Panc1 (cell line): ENCODE data around the gene NARS2. TPM values are rescaled to one million over a fixed set of nuclear protein-coding genes. Genes with fewer than 3 reads are reported as not detected.

Experiments
- ATAC-seq: fragments of 200-7000 bp; cut with Tn5 transposase; 2 replicates; pipeline ENCODE4 v1.9.1; 2020; ENCODE audit warnings: mild to moderate bottlenecking, moderate library complexity
- BruUV-seq: library from RNA; stranded (reverse); fragments of 400-500 nt; replicated peaks from 2 replicates; lab custom pipeline; 2021; lab: Mats Ljungman, UMichigan
- CTCF ChIA-PET: fragments of 300-600 bp; sonication (Branson Sonifier 250); formaldehyde crosslinking; loops from one replicate; lab custom pipeline; 2022; ENCODE audit warnings: antibody characterized with exemption; lab: Charles Lee
- POLR2A ChIA-PET: fragments of 300-600 bp; sonication (Branson Sonifier 250); formaldehyde crosslinking; loops from one replicate; lab custom pipeline; 2022; ENCODE audit warnings: antibody characterized with exemption; lab: Charles Lee
- DNase-seq: peaks from one replicate; pipeline ENCODE4 v3.0.0-alpha.2; 2010; ENCODE audit warnings: low read depth, low spot score
- H3K27ac ChIP-seq: 2 replicates; pipeline ENCODE4 v1.5.1; 2011; ENCODE audit warnings: mild to moderate bottlenecking, low read length, inconsistent platforms
- H3K27me3 ChIP-seq: fragments of 200-500 bp; sonication (Bioruptor generic); 2 replicates; pipeline ENCODE4 v1.6.0; 2014; ENCODE audit warnings: low read length, inconsistent platforms; ENCODE audit not compliant: control insufficient read depth, insufficient read depth
- H3K36me3 ChIP-seq: fragments of 200-500 bp; sonication (Bioruptor generic); 2 replicates; pipeline ENCODE4 v1.5.1; 2014; ENCODE audit warnings: inconsistent platforms, mild to moderate bottlenecking, low read length, moderate library complexity; ENCODE audit not compliant: control insufficient read depth, insufficient read depth
- H3K4me1 ChIP-seq: 2 replicates; pipeline ENCODE4 v1.5.1; 2011; ENCODE audit warnings: inconsistent platforms, mild to moderate bottlenecking, low read length, moderate library complexity; ENCODE audit not compliant: control insufficient read depth, insufficient read depth
- H3K4me3 ChIP-seq, 2 experiments: 2 replicates each; pipeline ENCODE4 v1.5.1; 2011 to 2012; ENCODE audit warnings: low read depth in 2 of 2, low read length in 2 of 2, mild to moderate bottlenecking in 2 of 2, inconsistent platforms in 1 of 2, moderate library complexity in 1 of 2
- H3K9me3 ChIP-seq: fragments of 200-500 bp; sonication (Bioruptor generic); 2 replicates; pipeline ENCODE4 v1.5.1; 2014; ENCODE audit warnings: low read depth, mild to moderate bottlenecking, inconsistent platforms, low read length, moderate library complexity; ENCODE audit not compliant: control insufficient read depth, insufficient read depth
- POLR2AphosphoS5 ChIP-seq: IDR thresholded peaks from 2 replicates; pipeline ENCODE4 v1.6.1; 2012; ENCODE audit warnings: mild to moderate bottlenecking, low read depth, low read length, moderate library complexity
- SIN3A ChIP-seq: IDR thresholded peaks from 2 replicates; pipeline ENCODE4 v1.6.1; 2012; ENCODE audit warnings: low read depth, mild to moderate bottlenecking, low read length, moderate library complexity, borderline replicate concordance; ENCODE audit not compliant: insufficient read depth
- TCF7L2 ChIP-seq: IDR thresholded peaks from 2 replicates; pipeline ENCODE4 v1.6.1; 2011; ENCODE audit warnings: mild to moderate bottlenecking, low read depth, low read length, inconsistent platforms
- in situ Hi-C: cut with HindIII; loops from 2 replicates; pipeline ENCODE4 v1.10.0; 2016; ENCODE audit warnings: low sequenced_read_pairs, low pct_unique_long_range_greater_than_20kb
- intact Hi-C: fragments of 100-400 bp; cut with micrococcal nuclease; formaldehyde crosslinking; loops from one replicate; pipeline ENCODE4 v1.10.0; 2022; ENCODE audit not compliant: unreplicated experiment
- total RNA-seq: library from RNA; stranded (reverse); gene quantifications from one replicate; pipeline ENCODE4 v1.2.1, GENCODE V29; 2021; ENCODE audit not compliant: unreplicated experiment
- TF ChIP-seq, protein P1 (sequence below): fragments of 450-650 bp; IDR thresholded peaks from 2 replicates; pipeline ENCODE4 v1.5.1; 2017; ENCODE audit warnings: mild to moderate bottlenecking
- TF ChIP-seq, protein P2 (sequence below), 2 experiments: IDR thresholded peaks; 2 replicates each; pipeline ENCODE4 v1.6.1; 2011 to 2012; ENCODE audit warnings: low read depth in 2 of 2, control low read depth in 1 of 2, low read length in 1 of 2, mild to moderate bottlenecking in 1 of 2, moderate library complexity in 1 of 2; ENCODE audit not compliant: insufficient read depth in 1 of 2

NARS2 gene
- total RNA-seq, 1 experiment from 2014 or later = 29.8 TPM

DNA sequence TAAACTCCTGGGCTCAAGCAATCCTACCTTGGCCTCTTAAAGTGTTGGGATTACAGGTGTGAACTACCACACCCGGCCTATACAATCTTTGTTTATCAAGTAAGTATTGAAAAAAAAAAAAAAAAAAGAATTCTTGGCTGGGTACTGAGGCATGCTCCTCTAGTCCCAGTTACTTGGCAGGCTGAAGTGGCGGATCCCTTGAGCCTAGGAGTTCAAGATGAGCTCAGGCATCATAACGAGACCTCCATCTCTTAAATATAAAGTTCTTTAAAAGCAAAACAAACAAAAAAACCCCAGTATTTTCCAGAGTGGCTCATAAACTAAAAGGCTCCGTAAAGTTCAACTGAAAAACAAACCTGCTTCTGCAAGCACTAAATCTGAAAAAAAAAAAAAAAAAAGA, 106.7 kb downstream of the NARS2 start:
- ChIA-PET POLR2A (no interaction called here), CTCF (no interaction called here)
- Histone ChIP-seq H3K4me1 (no peaks in the 10 kb centered on the region), H3K4me3 (no peak overlapping the region), H3K36me3 (no peaks in the 10 kb centered on the region), H3K27ac (no peak overlapping the region), H3K27me3 (no peaks in the 10 kb centered on the region), H3K9me3 (no peaks in the 10 kb centered on the region)
- DNase-seq (no peak), ATAC-seq (no peak)
- no peak for TF ChIP-seq POLR2AphosphoS5
- TF ChIP-seq, protein P1, sequence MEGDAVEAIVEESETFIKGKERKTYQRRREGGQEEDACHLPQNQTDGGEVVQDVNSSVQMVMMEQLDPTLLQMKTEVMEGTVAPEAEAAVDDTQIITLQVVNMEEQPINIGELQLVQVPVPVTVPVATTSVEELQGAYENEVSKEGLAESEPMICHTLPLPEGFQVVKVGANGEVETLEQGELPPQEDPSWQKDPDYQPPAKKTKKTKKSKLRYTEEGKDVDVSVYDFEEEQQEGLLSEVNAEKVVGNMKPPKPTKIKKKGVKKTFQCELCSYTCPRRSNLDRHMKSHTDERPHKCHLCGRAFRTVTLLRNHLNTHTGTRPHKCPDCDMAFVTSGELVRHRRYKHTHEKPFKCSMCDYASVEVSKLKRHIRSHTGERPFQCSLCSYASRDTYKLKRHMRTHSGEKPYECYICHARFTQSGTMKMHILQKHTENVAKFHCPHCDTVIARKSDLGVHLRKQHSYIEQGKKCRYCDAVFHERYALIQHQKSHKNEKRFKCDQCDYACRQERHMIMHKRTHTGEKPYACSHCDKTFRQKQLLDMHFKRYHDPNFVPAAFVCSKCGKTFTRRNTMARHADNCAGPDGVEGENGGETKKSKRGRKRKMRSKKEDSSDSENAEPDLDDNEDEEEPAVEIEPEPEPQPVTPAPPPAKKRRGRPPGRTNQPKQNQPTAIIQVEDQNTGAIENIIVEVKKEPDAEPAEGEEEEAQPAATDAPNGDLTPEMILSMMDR = no peak
- TF ChIP-seq SIN3A = no peak
- TF ChIP-seq, protein P2, sequence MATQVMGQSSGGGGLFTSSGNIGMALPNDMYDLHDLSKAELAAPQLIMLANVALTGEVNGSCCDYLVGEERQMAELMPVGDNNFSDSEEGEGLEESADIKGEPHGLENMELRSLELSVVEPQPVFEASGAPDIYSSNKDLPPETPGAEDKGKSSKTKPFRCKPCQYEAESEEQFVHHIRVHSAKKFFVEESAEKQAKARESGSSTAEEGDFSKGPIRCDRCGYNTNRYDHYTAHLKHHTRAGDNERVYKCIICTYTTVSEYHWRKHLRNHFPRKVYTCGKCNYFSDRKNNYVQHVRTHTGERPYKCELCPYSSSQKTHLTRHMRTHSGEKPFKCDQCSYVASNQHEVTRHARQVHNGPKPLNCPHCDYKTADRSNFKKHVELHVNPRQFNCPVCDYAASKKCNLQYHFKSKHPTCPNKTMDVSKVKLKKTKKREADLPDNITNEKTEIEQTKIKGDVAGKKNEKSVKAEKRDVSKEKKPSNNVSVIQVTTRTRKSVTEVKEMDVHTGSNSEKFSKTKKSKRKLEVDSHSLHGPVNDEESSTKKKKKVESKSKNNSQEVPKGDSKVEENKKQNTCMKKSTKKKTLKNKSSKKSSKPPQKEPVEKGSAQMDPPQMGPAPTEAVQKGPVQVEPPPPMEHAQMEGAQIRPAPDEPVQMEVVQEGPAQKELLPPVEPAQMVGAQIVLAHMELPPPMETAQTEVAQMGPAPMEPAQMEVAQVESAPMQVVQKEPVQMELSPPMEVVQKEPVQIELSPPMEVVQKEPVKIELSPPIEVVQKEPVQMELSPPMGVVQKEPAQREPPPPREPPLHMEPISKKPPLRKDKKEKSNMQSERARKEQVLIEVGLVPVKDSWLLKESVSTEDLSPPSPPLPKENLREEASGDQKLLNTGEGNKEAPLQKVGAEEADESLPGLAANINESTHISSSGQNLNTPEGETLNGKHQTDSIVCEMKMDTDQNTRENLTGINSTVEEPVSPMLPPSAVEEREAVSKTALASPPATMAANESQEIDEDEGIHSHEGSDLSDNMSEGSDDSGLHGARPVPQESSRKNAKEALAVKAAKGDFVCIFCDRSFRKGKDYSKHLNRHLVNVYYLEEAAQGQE (IDR thresholded peaks at IDR 0.05; ENCODE audit: insufficient read depth in 1 of 2, low read depth in 2 of 2, low read length in 1 of 2) = no peak
- intact Hi-C loops = no loop called here
- in situ Hi-C loops = no loop called here
- no TSS peak for BruUV-seq

DNA sequence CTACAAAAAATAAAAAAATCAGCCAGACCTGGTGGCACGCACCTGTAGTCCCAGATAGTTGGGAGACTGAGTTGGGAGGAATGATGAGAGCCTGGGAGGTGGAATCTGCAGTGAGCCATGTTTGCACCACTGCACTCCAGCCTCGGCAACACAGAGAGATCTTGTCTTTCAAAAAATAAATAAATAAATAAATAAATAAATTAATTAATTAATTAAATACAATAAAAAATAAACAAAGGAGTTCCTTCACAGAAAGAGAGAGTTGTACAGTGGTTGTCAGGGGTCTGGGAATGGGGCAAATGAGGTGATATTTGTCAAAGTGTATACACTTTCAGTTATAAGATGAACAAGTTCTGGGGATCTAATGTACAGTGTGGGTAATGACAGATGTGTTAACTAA, 107.3 kb downstream of the NARS2 start:
- ChIA-PET POLR2A (no interaction called here), CTCF (no interaction called here)
- no peak overlapping the region for H3K4me3 ChIP-seq
- intact Hi-C loops = no loop called here
- TF ChIP-seq POLR2AphosphoS5 (no peak), SIN3A (no peak), TCF7L2 (no peak)
- TF ChIP-seq, protein P1 = no peak
- TF ChIP-seq, protein P2 (IDR thresholded peaks at IDR 0.05; ENCODE audit: insufficient read depth in 1 of 2, low read depth in 2 of 2, low read length in 1 of 2) = no peak
- BruUV-seq = no TSS peak
- no peaks in the 10 kb centered on the region for H3K27me3 ChIP-seq
- no peaks in the 10 kb centered on the region for H3K36me3 ChIP-seq
- no peaks in the 10 kb centered on the region for H3K4me1 ChIP-seq
- ATAC-seq (no peak), DNase-seq (no peak)
- no peak overlapping the region for H3K27ac ChIP-seq
- in situ Hi-C loops = no loop called here
- H3K9me3 ChIP-seq = no peaks in the 10 kb centered on the region
